ENCODE data around the gene ATP5IF1. TPM values are rescaled to one million over a fixed set of nuclear protein-coding genes. Genes with fewer than 3 reads are reported as not detected.

Gene ATP5IF1
- polyA plus RNA-seq, 4 donors, result 289 to 338 (median 322) TPM

DNA sequence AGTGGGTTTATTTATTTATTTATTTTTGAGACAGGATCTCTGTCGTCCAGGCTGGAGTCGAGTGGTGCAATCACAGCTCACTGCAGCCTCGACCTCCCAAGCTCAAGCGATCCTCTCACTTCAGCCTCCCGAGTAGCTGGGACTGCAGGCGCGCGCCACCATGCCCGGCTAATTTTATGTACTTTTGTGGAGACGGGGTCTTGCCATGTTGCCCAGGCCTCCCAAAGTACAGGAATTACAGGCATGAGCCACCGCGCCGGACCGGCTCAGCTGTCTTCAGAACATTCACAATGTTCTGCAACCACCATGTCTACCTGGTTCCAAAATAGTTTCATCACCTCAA lies 2.7 kb upstream of the ATP5IF1 start:
- DNase-seq (ENCODE audit: low read depth in 4 of 4, low spot score in 2 of 4), result no peak

DNA sequence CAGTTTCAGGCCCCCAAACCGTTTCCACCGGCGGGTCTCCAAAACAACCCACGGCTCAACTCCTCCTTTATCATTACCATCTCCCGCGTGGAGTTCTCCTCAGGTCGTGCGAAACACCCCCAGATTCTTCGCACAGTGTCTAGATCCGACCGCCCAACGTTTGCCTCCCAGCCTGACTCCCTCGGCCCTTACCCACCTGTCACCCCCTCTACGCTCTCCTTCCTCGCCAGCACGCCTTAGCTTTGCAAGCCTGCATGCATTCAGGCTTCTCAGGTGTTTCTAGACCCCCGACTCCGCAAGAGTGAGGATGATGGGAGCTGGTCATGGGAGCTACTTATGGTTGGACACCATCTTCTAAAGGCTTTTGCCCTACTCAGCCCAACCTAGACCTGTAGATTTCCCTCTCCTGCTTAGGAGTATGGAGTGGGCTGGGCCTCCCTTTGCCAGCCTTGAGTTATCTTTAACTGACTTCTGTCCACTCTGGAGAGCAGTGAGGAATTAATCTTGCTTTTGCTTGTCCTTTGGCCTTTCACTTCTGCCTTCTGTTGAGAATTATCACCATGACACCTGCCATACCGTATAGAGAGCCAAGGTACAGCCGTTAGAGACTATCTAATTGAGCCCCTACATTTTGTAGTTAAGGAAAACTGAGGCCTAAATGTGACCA lies 865 bp downstream of the ATP5IF1 start:
- no peak for DNase-seq (ENCODE audit: low read depth in 4 of 4, low spot score in 2 of 4)

GRCh38 chr1:28239004-28239403 lies 3.1 kb downstream of the ATP5IF1 start:
- no peak for DNase-seq (ENCODE audit: low read depth in 4 of 4, low spot score in 2 of 4)

- no peak for DNase-seq (ENCODE audit: low read depth in 4 of 4, low spot score in 2 of 4)
Measured at GRCh38 chr1:28240024-28240423, 4.1 kb downstream of the ATP5IF1 start.

DNA sequence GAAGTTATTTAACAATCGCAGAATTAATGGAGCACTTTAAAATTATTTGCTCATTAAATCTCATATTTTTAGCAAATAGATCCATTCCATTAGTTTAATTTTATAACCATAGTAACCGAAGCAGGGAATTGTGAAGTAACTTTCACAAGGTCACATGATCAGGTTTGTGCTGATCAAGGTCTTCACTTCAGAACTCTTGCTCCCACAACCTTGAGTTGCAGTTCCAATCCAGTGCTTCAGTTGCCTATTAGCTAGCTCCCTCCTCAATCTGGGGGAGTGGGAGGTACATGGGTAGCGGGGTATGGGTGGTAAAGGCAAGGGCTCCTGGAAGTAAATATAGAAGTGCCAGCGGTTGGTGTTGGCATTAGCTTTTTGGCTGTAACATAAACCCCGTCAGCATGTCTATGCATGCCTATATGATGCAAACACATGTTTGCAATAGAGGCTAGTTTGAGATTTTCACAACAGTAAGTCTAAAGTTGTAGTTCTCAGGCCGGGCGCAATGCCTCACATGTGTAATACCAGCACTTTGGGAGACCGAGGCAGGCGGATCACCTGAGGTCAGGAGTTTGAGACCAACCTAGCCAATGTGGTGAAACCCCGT lies 5.8 kb downstream of the ATP5IF1 start:
- no peak for DNase-seq (ENCODE audit: low read depth in 4 of 4, low spot score in 2 of 4)

DNA sequence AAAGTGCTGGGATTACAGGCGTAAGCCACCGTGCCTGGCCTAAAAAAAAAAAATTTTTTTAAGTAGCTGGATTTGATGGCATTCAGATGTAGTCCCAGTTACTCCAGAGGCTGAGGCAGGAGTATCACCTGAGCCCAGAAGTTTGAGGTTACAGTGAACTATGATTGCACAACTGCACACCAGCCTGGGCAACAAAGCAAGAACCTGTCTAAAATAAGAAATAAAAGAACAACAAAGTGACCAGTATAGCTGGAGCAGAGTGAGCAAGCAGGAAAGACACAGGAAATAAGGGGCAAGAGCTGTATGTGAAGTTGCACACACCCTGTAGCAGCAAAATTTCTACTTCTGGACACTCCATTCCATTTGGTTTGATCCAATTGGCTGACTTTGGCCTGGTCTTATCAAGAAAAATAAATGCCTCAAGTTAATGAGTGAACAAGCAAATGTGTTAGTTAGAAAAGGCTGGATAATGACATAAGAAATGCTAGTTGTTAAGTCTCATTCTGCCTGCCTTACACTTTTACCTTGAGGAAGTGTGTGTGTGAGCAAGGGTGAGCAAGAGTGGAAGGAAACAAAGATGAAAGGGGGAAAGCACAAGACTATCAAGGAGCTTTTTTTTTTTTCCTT lies 7.9 kb downstream of the ATP5IF1 start:
- no peak for DNase-seq (ENCODE audit: low read depth in 4 of 4, low spot score in 2 of 4)

- no peak for DNase-seq (ENCODE audit: low read depth in 4 of 4, low spot score in 2 of 4)
Measured at GRCh38 chr1:28244549-28245251, 8.8 kb downstream of the ATP5IF1 start.

DNA sequence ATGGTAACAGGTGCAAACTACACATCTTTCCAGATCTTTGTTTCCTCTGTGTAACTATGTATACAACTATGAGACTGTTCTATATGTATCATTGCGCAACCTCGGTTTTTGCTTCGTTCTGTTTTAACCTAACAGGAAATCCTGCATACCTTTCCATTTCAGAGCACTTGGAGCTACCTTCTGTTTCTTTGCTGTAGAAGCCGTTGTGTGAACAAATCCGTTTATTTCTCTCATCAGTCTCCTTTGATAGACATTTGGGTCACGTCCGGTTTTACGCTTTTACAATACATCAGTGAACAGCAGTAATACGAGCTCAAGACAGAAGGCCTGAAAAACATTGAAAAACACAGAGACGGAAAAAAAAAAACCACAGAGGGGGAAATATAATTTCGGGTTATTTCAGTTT lies 10.5 kb downstream of the ATP5IF1 start:
- no peak for DNase-seq (ENCODE audit: low read depth in 4 of 4, low spot score in 2 of 4)

GRCh38 chr1:28247612-28248272 lies 11.8 kb downstream of the ATP5IF1 start:
- DNase-seq (ENCODE audit: low read depth in 4 of 4, low spot score in 2 of 4), result no peak

DNA sequence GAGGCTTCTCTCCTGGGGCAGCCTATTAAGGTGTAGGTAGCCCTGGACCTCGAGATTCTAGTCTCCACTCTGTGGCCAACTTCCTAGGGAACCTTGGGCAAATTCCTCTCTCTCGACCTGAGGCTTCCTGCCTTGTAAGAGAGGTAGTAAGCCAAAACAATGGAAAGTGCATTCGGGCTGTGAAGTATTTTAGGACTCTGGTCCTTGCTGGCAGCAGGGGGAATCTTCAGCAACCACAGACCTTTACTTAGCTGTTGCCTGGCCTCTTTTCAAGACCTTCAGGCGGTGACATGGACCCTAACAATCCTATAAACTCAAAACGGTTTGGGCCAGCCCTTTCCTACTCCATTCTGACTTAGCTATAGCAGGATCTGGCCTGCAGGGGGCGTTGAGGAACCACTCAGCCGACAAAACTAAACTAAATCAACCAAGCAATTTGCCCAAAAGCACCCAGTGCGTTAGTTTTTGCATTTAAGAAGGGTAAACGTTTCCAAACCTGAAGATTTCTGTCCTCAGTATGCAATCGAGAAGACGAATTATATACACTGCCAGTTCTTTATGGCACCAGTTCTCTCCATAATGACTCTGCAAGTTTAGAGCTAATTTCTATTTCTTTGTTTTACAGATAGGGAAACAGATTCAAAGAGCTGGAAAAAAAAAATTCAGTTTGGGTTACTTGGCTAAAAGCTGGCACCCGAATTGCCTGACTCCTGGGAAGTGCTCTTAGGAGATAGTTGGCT lies 12.5 kb downstream of the ATP5IF1 start:
- DNase-seq (ENCODE audit: low read depth in 4 of 4, low spot score in 2 of 4), result no peak

GRCh38 chr1:28249013-28249865 lies 13.3 kb downstream of the ATP5IF1 start:
- no peak for DNase-seq (ENCODE audit: low read depth in 4 of 4, low spot score in 2 of 4)

- DNase-seq (ENCODE audit: low read depth in 4 of 4, low spot score in 2 of 4), result no peak
Measured at GRCh38 chr1:28249866-28250295, 14.0 kb downstream of the ATP5IF1 start.

- DNase-seq (ENCODE audit: low read depth in 4 of 4, low spot score in 2 of 4), result no peak
Measured at GRCh38 chr1:28256197-28256827, 20.4 kb downstream of the ATP5IF1 start.

DNA sequence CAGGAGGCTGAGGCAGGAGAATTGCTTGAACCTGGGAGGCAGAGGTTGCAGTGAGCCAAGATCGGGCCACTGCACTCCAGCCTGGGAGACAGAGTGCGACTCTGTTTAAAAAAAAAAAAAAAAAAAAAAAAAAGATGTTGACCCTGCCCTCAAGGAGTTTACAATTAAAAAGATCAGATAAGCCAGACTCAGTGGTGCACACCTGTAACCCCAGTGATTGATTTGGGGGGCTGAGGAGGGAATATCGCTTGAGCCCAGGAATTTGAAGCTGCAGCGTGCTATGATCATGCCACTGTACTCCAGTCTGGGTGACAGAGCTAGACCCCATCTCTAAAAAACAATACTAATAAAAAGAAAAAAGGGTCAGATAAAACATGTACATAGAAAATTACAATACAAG lies 21.8 kb downstream of the ATP5IF1 start:
- no peak for DNase-seq (ENCODE audit: low read depth in 4 of 4, low spot score in 2 of 4)

DNA sequence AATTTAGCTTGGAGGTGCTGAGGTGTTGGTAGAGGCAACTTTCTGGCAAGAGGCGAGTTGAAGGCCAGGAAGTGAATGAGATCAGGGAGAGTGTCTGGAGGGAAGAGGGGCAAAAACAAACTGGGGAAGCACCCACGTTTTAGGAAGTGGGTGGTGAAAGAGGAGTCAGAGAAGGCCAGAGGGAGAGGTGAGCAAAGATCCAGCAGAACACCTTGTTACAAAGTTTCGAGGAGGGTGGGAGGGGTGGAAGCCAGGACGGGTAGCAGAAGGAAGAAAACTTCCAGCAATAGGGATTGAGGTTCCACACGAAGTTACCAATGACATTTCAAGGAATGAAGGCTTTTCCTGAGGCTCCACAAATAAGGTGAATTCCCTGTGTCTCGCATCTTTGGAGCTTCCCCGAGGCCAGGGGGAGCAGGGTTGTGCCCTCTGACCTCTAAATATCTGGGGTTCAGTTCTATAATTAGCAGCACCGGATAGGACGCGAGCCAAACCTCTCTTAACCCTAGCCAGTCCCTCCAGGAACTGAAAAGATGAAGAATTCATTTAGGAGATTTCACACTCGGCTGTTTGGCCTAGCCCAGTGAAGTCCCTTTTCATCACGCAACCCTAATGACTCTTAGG lies 22.8 kb downstream of the ATP5IF1 start:
- DNase-seq (ENCODE audit: low read depth in 4 of 4, low spot score in 2 of 4), result no peak

- DNase-seq (ENCODE audit: low read depth in 4 of 4, low spot score in 2 of 4), result peak; percentile 86 to 98 (median 93)
Measured at GRCh38 chr1:28259252-28259933, 23.5 kb downstream of the ATP5IF1 start, which contains the start of gene SESN2. Gene SESN2 (plus strand): TSS chr1:28259518. CDS start chr1:28259848, 330 bp downstream.

- DNase-seq (ENCODE audit: low read depth in 4 of 4, low spot score in 2 of 4), result peak in 1 of 4 donors; percentile 73
Measured at GRCh38 chr1:28259934-28260802, 24.2 kb downstream of the ATP5IF1 start.

Measured in left renal cortex interstitium (tissue), 4 donors.